H1 (cell line): ENCODE measurements around the gene RING1. TPM values are rescaled to one million over a fixed set of nuclear protein-coding genes. Genes with fewer than 3 reads are reported as not detected.

Source experiments
- CTCF ChIA-PET: fragments of 300-600 bp; sonication (Branson Sonifier 250); formaldehyde crosslinking; loops from one replicate; lab custom pipeline; 2021; ENCODE audit not compliant: partially characterized antibody; lab: Charles Lee
- POLR2A ChIA-PET: fragments of 300-600 bp; sonication (Branson Sonifier 250); formaldehyde crosslinking; loops from one replicate; lab custom pipeline; 2021; ENCODE audit warnings: inconsistent platforms; ENCODE audit not compliant: partially characterized antibody; lab: Charles Lee
- DNase-seq, 2 experiments: peaks; one replicate each; pipeline versions ENCODE4 v3.0.0 to v3.0.0-alpha.2; 2010 to 2022; ENCODE audit warnings: low spot score in 2 of 2, low read depth in 1 of 2, mixed read lengths in 1 of 2
- FAIRE-seq: peaks from 2 replicates; lab custom pipeline; 2011; peaks lifted over from hg19 to GRCh38; lab: Jason Lieb, UNC
- H2AFZ ChIP-seq: 2 replicates; pipeline ENCODE4 v1.8.1; 2012; ENCODE audit warnings: low read length, inconsistent platforms
- H2AK5ac ChIP-seq: 2 replicates; pipeline ENCODE4 v1.6.1; 2013; ENCODE audit warnings: low read depth, low read length
- H2BK120ac ChIP-seq: replicated peaks from 2 replicates; pipeline ENCODE3; 2013; ENCODE audit warnings: low read depth, low read length, inconsistent platforms
- H2BK12ac ChIP-seq: 2 replicates; pipeline ENCODE4 v1.6.1; 2013; ENCODE audit warnings: low read depth, low read length
- H2BK15ac ChIP-seq: 2 replicates; pipeline ENCODE4 v1.6.1; 2013; ENCODE audit warnings: low read length
- H2BK20ac ChIP-seq: 2 replicates; pipeline ENCODE4 v1.6.1; 2013; ENCODE audit warnings: low read length
- H2BK5ac ChIP-seq: 2 replicates; pipeline ENCODE4 v1.6.1; 2013; ENCODE audit warnings: low read depth, low read length
- H3K14ac ChIP-seq: 2 replicates; pipeline ENCODE4 v1.6.1; 2013; ENCODE audit warnings: inconsistent platforms; ENCODE audit not compliant: insufficient read length
- H3K18ac ChIP-seq: 2 replicates; pipeline ENCODE4 v1.6.1; 2013; ENCODE audit warnings: low read length; ENCODE audit errors: extremely low read depth
- H3K23ac ChIP-seq: 2 replicates; pipeline ENCODE4 v1.6.1; 2013; ENCODE audit warnings: inconsistent platforms; ENCODE audit not compliant: insufficient read length
- H3K23me2 ChIP-seq: 2 replicates; pipeline ENCODE4 v1.6.1; 2013; ENCODE audit warnings: low read depth, low read length
- H3K27ac ChIP-seq: 2 replicates; pipeline ENCODE4 v1.6.1; 2011; ENCODE audit warnings: low read depth, low read length, inconsistent platforms
- H3K27me3 ChIP-seq, 4 experiments: replicated peaks in 1 of 4; 1 replicate in 1 of 4; 2 replicates in 3 of 4; pipeline versions ENCODE4 v1.6.1 to v1.8.1; 2011 to 2013; ENCODE audit warnings: low read length in 3 of 4, mild to moderate bottlenecking in 3 of 4, inconsistent platforms in 2 of 4, mixed read lengths in 2 of 4, moderate library complexity in 1 of 4; ENCODE audit not compliant: control insufficient read depth in 3 of 4, insufficient read depth in 3 of 4; ENCODE audit errors: extremely low read depth in 1 of 4
- H3K36me3 ChIP-seq, 4 experiments: 2 replicates each; pipeline versions ENCODE4 v1.6.1 to v1.8.1; 2011 to 2013; ENCODE audit warnings: mild to moderate bottlenecking in 4 of 4, low read length in 3 of 4, moderate library complexity in 2 of 4, control low read depth in 1 of 4, inconsistent platforms in 1 of 4; ENCODE audit not compliant: insufficient read depth in 4 of 4, control insufficient read depth in 2 of 4
- H3K4ac ChIP-seq: replicated peaks from 2 replicates; pipeline ENCODE3; 2013; ENCODE audit warnings: low read length, low read depth, mixed read lengths, inconsistent platforms; ENCODE audit not compliant: insufficient read length
- H3K4me1 ChIP-seq, 4 experiments: replicated peaks in 1 of 4; 1 replicate in 1 of 4; 2 replicates in 3 of 4; pipeline versions ENCODE4 v1.6.1 to v1.8.1; 2011 to 2013; ENCODE audit warnings: low read length in 3 of 4, inconsistent platforms in 2 of 4, mixed read lengths in 1 of 4; ENCODE audit not compliant: insufficient read depth in 4 of 4, control insufficient read depth in 3 of 4
- H3K4me2 ChIP-seq, 2 experiments: 2 replicates each; pipeline versions ENCODE4 v1.6.1 to v1.8.1; 2011 to 2013; ENCODE audit warnings: low read depth in 2 of 2, low read length in 2 of 2, control low read depth in 1 of 2, inconsistent platforms in 1 of 2, mild to moderate bottlenecking in 1 of 2; ENCODE audit not compliant: insufficient read depth in 1 of 2
- H3K4me3 ChIP-seq, 4 experiments: fragments of 200-600, 300-600 bp in 1 of 4; sonication (generic), shearing (Covaris generic), sonication (Bioruptor Twin) in 1 of 4; 2 replicates each; pipeline versions ENCODE4 v1.5.1 to v1.8.1; 2011 to 2016; ENCODE audit warnings: low read length in 4 of 4, low read depth in 3 of 4, control low read depth in 2 of 4, inconsistent platforms in 2 of 4, mild to moderate bottlenecking in 2 of 4, mixed read lengths in 1 of 4, moderate library complexity in 1 of 4; ENCODE audit not compliant: insufficient read depth in 2 of 4; ENCODE audit errors: extremely low read depth in 1 of 4
- H3K56ac ChIP-seq: replicated peaks from 2 replicates; pipeline ENCODE3; 2013; ENCODE audit warnings: low read depth, mild to moderate bottlenecking, mixed read lengths, low read length, inconsistent platforms; ENCODE audit not compliant: insufficient read length
- H3K79me1 ChIP-seq: 2 replicates; pipeline ENCODE4 v1.6.1; 2013; ENCODE audit warnings: low read depth, low read length, control low read depth
- H3K79me2 ChIP-seq, 2 experiments: 2 replicates each; pipeline versions ENCODE4 v1.6.1 to v1.8.1; 2012 to 2013; ENCODE audit warnings: low read length in 2 of 2, mild to moderate bottlenecking in 2 of 2, inconsistent platforms in 1 of 2; ENCODE audit not compliant: insufficient read depth in 2 of 2, control insufficient read depth in 1 of 2
- H3K9ac ChIP-seq, 4 experiments: replicated peaks in 1 of 4; 1 replicate in 1 of 4; 2 replicates in 3 of 4; pipeline versions ENCODE4 v1.6.1 to v1.8.1; 2011 to 2013; ENCODE audit warnings: low read depth in 3 of 4, low read length in 3 of 4, control low read depth in 2 of 4, mild to moderate bottlenecking in 2 of 4, moderate library complexity in 2 of 4, inconsistent platforms in 1 of 4; ENCODE audit errors: extremely low read depth in 1 of 4
- H3K9me3 ChIP-seq, 2 experiments: 2 replicates each; pipeline versions ENCODE4 v1.6.1 to v1.8.1; 2012 to 2013; ENCODE audit warnings: mild to moderate bottlenecking in 2 of 2, moderate library complexity in 2 of 2, control low read depth in 1 of 2, inconsistent platforms in 1 of 2, low read depth in 1 of 2, low read length in 1 of 2, mixed read lengths in 1 of 2; ENCODE audit not compliant: insufficient read depth in 2 of 2
- H4K20me1 ChIP-seq, 2 experiments: replicated peaks in 1 of 2; 2 replicates each; pipeline versions ENCODE3 to v1.8.1; 2011 to 2013; ENCODE audit warnings: inconsistent platforms in 2 of 2, low read length in 2 of 2, mild to moderate bottlenecking in 1 of 2; ENCODE audit not compliant: insufficient read depth in 2 of 2, control insufficient read depth in 1 of 2
- H4K5ac ChIP-seq: 2 replicates; pipeline ENCODE4 v1.6.1; 2013; ENCODE audit warnings: low read length, low read depth, mixed read lengths, inconsistent platforms; ENCODE audit not compliant: insufficient read length
- H4K8ac ChIP-seq: 2 replicates; pipeline ENCODE4 v1.8.0; 2013; ENCODE audit warnings: mild to moderate bottlenecking, moderate library complexity, low read length, inconsistent platforms; ENCODE audit not compliant: insufficient read depth; ENCODE audit errors: extremely low read depth
- H4K91ac ChIP-seq: replicated peaks from 2 replicates; pipeline ENCODE3; 2013; ENCODE audit warnings: low read length, mixed read lengths, inconsistent platforms; ENCODE audit not compliant: insufficient read length
- CTCF ChIP-seq, 3 experiments: IDR thresholded peaks; 1 replicate in 2 of 3; 2 replicates in 1 of 3; pipeline versions ENCODE4 v1.5.1 to v1.6.1; 2011; ENCODE audit warnings: low read length in 3 of 3, mild to moderate bottlenecking in 3 of 3, inconsistent platforms in 2 of 3, low read depth in 1 of 3, moderate library complexity in 1 of 3; ENCODE audit not compliant: insufficient read depth in 1 of 3; ENCODE audit errors: control extremely low read depth in 1 of 3
- GABPA ChIP-seq: IDR thresholded peaks from 2 replicates; pipeline ENCODE4 v1.6.1; 2011; ENCODE audit warnings: mild to moderate bottlenecking, low read length, moderate library complexity, borderline replicate concordance; ENCODE audit not compliant: insufficient read depth
- HDAC2 ChIP-seq, 2 experiments: fragments of 300-600 bp in 1 of 2; sonication (generic) in 1 of 2; IDR thresholded peaks; 2 replicates each; pipeline ENCODE4 v1.6.1; 2011 to 2012; ENCODE audit warnings: low read depth in 2 of 2, low read length in 2 of 2, mild to moderate bottlenecking in 2 of 2, moderate library complexity in 2 of 2, borderline replicate concordance in 1 of 2, inconsistent platforms in 1 of 2
- KDM5A ChIP-seq: fragments of 200-600 bp; IDR thresholded peaks from 2 replicates; pipeline ENCODE4 v1.7.1; 2012; ENCODE audit warnings: mild to moderate bottlenecking, low read length, inconsistent platforms, mixed read lengths
- PHF8 ChIP-seq: fragments of 200-600 bp; sonication (generic); conservative IDR thresholded peaks from 2 replicates; pipeline ENCODE4 v1.7.1; 2012; ENCODE audit warnings: low read depth, mild to moderate bottlenecking, inconsistent platforms, low read length, moderate library complexity
- RAD21 ChIP-seq, 2 experiments: IDR thresholded peaks in 1 of 2; conservative IDR thresholded peaks in 1 of 2; 2 replicates each; pipeline ENCODE4 v1.6.1; 2011; ENCODE audit warnings: low read depth in 2 of 2, low read length in 2 of 2, improper control_type of control experiment in 1 of 2, inconsistent platforms in 1 of 2, mild to moderate bottlenecking in 1 of 2, moderate library complexity in 1 of 2
- YY1 ChIP-seq: IDR thresholded peaks from 2 replicates; pipeline ENCODE4 v1.6.1; 2011; ENCODE audit warnings: low read depth, mild to moderate bottlenecking, low read length
- WGBS, 2 experiments: shearing (Covaris generic) in 1 of 2; methylation state at CpG; one replicate each; pipeline versions ENCODE4 v1.1.6 to v1.1.7; 2013 to 2015; ENCODE audit warnings: low lambda C conversion rate in 2 of 2, mixed read lengths in 2 of 2, inconsistent platforms in 1 of 2, low coverage in 1 of 2, missing lambda C conversion rate in 1 of 2; ENCODE audit not compliant: insufficient replicate concordance in 2 of 2, insufficient coverage in 1 of 2, insufficient read length in 1 of 2; ENCODE audit errors: extremely low coverage in 1 of 2, missing lambda C conversion rate in 1 of 2; 5-methylcytosine and 5-hydroxymethylcytosine counted together
- polyA plus RNA-seq, 7 experiments: library from polyadenylated mRNA; depleted of rRNA in 3 of 7; stranded (reverse) in 5 of 7; unstranded in 2 of 7; fragments of >200 nt in 5 of 7; fragments of 200-250 nt in 2 of 7; gene quantifications; 1 replicate in 5 of 7; 2 replicates in 1 of 7; 4 replicates in 1 of 7; pipeline versions ENCODE4 v1.2.1 to v1.2.3, GENCODE V29; 2011 to 2013; ENCODE audit warnings: missing spikeins in 2 of 7, mixed read lengths in 2 of 7
- total RNA-seq: library from RNA; stranded (reverse); fragmentation: NEBNext Ultra II Directional; extraction: Animal tissue kit (Norgen Biotek cat#: 25700); gene quantifications from 2 replicates; pipeline ENCODE4 v1.2.1, GENCODE V29; 2021

Gene RING1
- total and polyA plus RNA-seq, 2 of the 8 experiments (the other 6 are each of a cell fraction or from before 2014, with no cell fraction given) = 16.4 to 26.0 TPM

- H2BK12ac ChIP-seq = 0 out of 2 replicates have a peak overlapping the region, but pooled peaks have one; percentile 39
- CTCF ChIA-PET = interaction anchor here (0.6 to 5.5 kb wide), 37 partner anchors 9 to 282 kb away, joined by 3 to 74 read pairs (median 5); partner anchors contain the start of genes COL11A2 and HLA-DPB1
- WGBS, 2 experiments = 77% methylated on average over 11 of the region's 16 CpGs; no CpG with 5 or more reads in 1 of the 2 experiments
- TF ChIP-seq YY1 = 0 out of 2 replicates have a peak, but pooled peaks have one; percentile 53
- peak; percentile 93 to 97 for TF ChIP-seq RAD21 (IDR thresholded peaks at IDR 0.05 in 1 of 2, conservative IDR thresholded peaks at IDR 0.05 in 1 of 2; ENCODE audit: low read depth in 2 of 2, low read length in 2 of 2)
- TF ChIP-seq GABPA = peak; percentile 54; the same call in 1 of the 2 replicates
- TF ChIP-seq KDM5A = no peak
- 0 out of 4 replicates have a peak, but pooled peaks of 1 of the 2 experiments have one; percentile 36 for TF ChIP-seq HDAC2 (IDR thresholded peaks at IDR 0.05; ENCODE audit: borderline replicate concordance in 1 of 2, low read depth in 2 of 2, low read length in 2 of 2)
- no peak for TF ChIP-seq PHF8
- TF ChIP-seq CTCF (IDR thresholded peaks at IDR 0.05; ENCODE audit: control extremely low read depth in 1 of 3, insufficient read depth in 1 of 3, low read depth in 1 of 3, low read length in 3 of 3) = peak in 2 of 3 experiments; percentile 87 to 93; a peak in 3 of 4 replicates
These were observed 35.4 kb upstream of the RING1 start for GRCh38 chr6:33172688-33173534.

More at GRCh38 chr6:33172688-33173534, 35.4 kb upstream of the RING1 start:
- no peaks in the 10 kb centered on the region for H3K9me3 ChIP-seq
- H3K4me3 ChIP-seq = no peak overlapping the region
- H3K27ac ChIP-seq = no peak overlapping the region
- H3K4ac ChIP-seq = no peak overlapping the region
- H4K5ac ChIP-seq = no peak overlapping the region
- H3K9ac ChIP-seq = no peak overlapping the region
- H3K27me3 ChIP-seq = no peaks in the 10 kb centered on the region
- no peaks in the 10 kb centered on the region; a peak in 2 of 7 replicates for H3K4me1 ChIP-seq
- H3K23me2 ChIP-seq = no peaks in the 10 kb centered on the region
- no peak overlapping the region for H3K4me2 ChIP-seq
- peaks cover 0 to 3% of the 10 kb centered on the region in 2 experiments for H4K20me1 ChIP-seq
- H4K91ac ChIP-seq = peak overlapping the region; percentile 81
- peak overlapping the region; percentile 11 for H4K8ac ChIP-seq
- no peak overlapping the region for H2BK15ac ChIP-seq
- DNase-seq (peak in 1 of 2 experiments; percentile 72), FAIRE-seq (peak; percentile 58)
- no peak overlapping the region for H2BK20ac ChIP-seq
- H2AK5ac ChIP-seq = no peak overlapping the region
- no peaks in the 10 kb centered on the region for H3K79me2 ChIP-seq
- H2BK120ac ChIP-seq = no peak overlapping the region
- POLR2A ChIA-PET = interaction anchor here (0.6 to 3.8 kb wide), 14 partner anchors 17 to 202 kb away, joined by 3 to 17 read pairs (median 3); partner anchors contain the start of gene RING1
- peak overlapping the region; percentile 52; the same call in 1 of the 2 replicates for H2BK5ac ChIP-seq
- H3K36me3 ChIP-seq = no peaks in the 10 kb centered on the region
- H2AFZ ChIP-seq = no peak overlapping the region
- no peak overlapping the region for H3K56ac ChIP-seq
- no peaks in the 10 kb centered on the region for H3K79me1 ChIP-seq
- H3K14ac ChIP-seq = no peak overlapping the region
- H3K23ac ChIP-seq = no peak overlapping the region
- no peak overlapping the region for H3K18ac ChIP-seq
